Measurements from ENCODE around the gene POLR1G.

POLR1G gene, protein sequence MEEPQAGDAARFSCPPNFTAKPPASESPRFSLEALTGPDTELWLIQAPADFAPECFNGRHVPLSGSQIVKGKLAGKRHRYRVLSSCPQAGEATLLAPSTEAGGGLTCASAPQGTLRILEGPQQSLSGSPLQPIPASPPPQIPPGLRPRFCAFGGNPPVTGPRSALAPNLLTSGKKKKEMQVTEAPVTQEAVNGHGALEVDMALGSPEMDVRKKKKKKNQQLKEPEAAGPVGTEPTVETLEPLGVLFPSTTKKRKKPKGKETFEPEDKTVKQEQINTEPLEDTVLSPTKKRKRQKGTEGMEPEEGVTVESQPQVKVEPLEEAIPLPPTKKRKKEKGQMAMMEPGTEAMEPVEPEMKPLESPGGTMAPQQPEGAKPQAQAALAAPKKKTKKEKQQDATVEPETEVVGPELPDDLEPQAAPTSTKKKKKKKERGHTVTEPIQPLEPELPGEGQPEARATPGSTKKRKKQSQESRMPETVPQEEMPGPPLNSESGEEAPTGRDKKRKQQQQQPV

GRCh38 chr19:45406226-45407090, at the start of gene POLR1G:
POLR1G (plus strand) TSS chr19:45406644; CDS start chr19:45406697, 53 bp downstream.
- TF ChIP-seq, protein P1, sequence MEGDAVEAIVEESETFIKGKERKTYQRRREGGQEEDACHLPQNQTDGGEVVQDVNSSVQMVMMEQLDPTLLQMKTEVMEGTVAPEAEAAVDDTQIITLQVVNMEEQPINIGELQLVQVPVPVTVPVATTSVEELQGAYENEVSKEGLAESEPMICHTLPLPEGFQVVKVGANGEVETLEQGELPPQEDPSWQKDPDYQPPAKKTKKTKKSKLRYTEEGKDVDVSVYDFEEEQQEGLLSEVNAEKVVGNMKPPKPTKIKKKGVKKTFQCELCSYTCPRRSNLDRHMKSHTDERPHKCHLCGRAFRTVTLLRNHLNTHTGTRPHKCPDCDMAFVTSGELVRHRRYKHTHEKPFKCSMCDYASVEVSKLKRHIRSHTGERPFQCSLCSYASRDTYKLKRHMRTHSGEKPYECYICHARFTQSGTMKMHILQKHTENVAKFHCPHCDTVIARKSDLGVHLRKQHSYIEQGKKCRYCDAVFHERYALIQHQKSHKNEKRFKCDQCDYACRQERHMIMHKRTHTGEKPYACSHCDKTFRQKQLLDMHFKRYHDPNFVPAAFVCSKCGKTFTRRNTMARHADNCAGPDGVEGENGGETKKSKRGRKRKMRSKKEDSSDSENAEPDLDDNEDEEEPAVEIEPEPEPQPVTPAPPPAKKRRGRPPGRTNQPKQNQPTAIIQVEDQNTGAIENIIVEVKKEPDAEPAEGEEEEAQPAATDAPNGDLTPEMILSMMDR (IDR thresholded peaks at IDR 0.05) = no peak

GRCh38 chr19:45356760-45357444, 49.5 kb upstream of the POLR1G start:
- TF ChIP-seq, protein P1 (IDR thresholded peaks at IDR 0.05) = no peak

- TF ChIP-seq, protein P1 (IDR thresholded peaks at IDR 0.05) = no peak
Observed at GRCh38 chr19:45357445-45357783, 49.0 kb upstream of the POLR1G start.

- TF ChIP-seq, protein P1 (IDR thresholded peaks at IDR 0.05) = no peak
Observed at GRCh38 chr19:45358213-45358792, 48.1 kb upstream of the POLR1G start.

DNA sequence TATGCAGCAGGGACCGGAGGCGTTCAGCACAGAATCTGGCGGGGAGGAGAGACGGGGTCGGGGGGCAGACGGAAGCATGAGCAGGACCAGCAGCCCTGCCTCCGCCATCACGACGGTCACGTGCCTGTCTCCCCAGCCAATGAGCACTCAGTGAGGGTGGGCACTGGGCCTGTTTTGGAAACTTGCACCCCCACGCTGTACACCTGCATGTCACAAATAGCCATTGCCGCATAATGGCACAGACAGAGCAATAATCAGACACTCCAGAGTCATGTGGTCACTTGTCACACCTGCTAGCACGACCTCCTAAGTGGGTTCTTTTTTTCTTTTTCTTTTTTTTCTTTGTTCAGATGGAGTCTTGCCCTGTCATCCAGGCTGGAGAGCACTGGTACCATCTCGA, 44.8 kb upstream of the POLR1G start:
- TF ChIP-seq, protein P1 (IDR thresholded peaks at IDR 0.05) = no peak

GRCh38 chr19:45362291-45362690, 44.2 kb upstream of the POLR1G start:
- TF ChIP-seq, protein P1 (IDR thresholded peaks at IDR 0.05) = no peak

All from LNCAP (cell line).